NCI-H1105 treated with DMSO at 0.1 percent for 48 hours (cell line): ENCODE results near the gene TMEM184B.

Experiments
- DNase-seq: peaks from one replicate; lab custom pipeline; 2025; lab: John Stamatoyannopoulos, UW

The TMEM184B gene

DNA sequence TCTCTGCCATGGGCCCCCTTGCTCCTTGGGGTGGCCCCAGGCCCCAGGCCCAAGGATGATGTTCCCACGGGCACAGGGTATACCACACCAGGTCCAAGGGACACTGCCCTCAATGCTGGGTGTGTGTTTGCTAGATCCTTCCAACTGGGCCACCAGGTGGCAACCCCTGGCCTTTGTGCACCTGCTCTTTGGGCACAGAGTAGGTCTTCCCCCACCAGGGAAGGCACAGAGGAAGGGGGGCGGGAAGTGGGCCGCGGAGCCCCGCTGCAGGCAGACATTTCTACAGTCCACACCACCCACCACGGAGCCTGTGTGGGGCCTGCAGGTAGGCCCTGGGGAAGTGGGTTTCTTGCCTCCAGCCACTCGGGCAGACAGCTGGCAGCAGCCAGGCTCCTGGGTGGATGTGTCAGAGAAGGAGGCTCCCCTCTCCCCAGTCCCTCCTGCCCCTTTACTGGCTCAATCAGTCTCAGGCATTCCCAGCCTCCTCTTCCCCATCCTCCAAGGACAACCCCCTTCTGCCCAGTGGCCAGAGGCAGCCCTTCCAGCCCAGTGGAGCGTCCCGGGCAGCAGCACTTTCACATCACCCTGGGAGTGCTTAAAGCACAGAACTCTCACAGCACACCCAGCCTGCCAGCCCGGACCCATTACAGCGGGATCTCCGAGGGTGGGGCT, 49.4 kb downstream of the TMEM184B start:
- DNase-seq, result no peak

DNA sequence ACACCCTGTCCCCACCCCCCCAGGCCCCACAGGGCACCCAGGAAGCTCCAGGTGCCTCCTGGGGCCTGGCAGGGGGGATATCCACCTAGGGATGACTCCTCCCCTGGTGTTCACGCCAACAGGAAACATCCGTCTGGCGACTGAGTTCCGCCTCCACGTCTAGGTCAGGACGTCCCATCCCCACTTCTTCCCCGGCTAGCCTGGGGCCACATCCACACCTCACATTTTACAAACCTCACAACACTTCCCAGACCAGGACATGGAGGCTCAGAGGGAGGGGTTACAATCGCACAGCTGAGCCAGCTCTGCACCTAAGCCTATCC, 50.1 kb downstream of the TMEM184B start:
- DNase-seq, result no peak

- DNase-seq, result no peak
These were observed 50.7 kb downstream of the TMEM184B start for GRCh38 chr22:38221908-38222796.

GRCh38 chr22:38221407-38221806, 51.4 kb downstream of the TMEM184B start:
- no peak for DNase-seq

GRCh38 chr22:38220653-38221386, 52.0 kb downstream of the TMEM184B start:
- DNase-seq, result no peak

DNA sequence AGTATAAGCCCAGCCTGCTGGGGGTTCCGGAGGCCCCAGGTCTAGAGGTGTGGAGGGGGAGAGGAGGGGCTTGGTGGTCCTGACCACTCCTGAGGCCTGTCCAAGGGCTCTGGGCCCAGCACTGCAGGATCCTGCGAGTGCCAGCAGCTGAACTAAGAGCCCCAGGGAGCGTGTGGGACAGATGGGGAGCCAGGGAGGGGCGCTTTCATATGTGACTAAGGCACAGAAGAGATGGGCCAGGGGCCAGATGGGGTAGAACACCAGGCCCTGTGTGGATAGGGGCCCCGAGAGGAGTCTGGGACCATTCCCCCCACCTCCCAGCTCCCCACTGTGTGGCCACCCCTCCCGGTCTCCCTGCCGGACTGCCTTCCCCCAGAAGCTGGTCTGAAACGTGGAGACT, 52.6 kb downstream of the TMEM184B start:
- no peak for DNase-seq

GRCh38 chr22:38219632-38220031, 53.2 kb downstream of the TMEM184B start:
- no peak for DNase-seq

DNA sequence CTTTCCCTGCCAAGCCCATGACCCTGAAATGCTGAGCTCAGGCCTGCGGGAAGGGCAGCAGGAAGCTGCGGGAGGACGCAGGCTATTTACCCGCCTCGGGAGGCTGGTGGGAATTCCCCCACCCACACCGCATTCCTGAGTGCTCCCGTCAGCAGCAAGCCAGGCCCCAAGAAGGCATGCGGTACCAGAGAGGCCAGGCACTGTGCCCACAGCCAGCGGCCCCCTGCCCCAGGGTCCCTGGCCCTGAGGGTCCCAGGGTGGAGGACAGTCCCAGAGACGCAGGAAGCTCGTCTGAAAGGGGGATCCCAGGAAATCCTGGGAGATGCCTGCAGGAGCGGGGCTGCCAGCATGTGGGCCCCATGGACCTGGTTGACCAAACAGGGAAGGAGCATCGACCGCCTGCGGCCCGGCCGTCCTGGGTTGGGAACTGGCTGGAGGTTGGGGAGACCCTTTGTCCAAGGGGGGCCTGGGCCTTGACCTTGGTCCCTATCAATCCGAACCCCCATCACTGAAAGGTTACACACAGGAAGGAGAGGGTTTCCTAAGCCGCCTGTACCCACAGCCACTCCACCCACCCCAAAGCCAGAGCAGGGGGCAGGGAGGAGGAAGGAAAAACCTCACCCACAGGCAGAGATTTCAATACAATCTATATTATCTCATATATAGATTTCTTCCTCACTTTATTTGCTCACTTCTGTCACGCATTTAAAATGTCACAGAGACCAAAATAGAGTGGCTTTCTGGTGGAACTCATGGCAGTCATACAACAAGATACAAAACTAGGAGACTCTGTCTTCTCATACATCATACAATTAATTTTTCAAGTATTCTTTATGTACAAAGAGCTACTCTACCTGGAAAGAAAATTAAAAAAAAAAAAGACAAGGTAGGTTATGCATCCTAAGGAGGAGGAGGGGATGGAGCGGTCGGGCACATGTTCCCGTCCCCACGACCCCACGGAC, 53.9 kb downstream of the TMEM184B start:
- no peak for DNase-seq

GRCh38 chr22:38215156-38216038, 57.4 kb downstream of the TMEM184B start:
- no peak for DNase-seq

GRCh38 chr22:38214302-38215056, 58.3 kb downstream of the TMEM184B start:
- DNase-seq, result no peak

- DNase-seq, result no peak
These were observed 58.9 kb downstream of the TMEM184B start for GRCh38 chr22:38213990-38214301.

- DNase-seq, result no peak
These were observed 59.4 kb downstream of the TMEM184B start for GRCh38 chr22:38213319-38213989.

DNA sequence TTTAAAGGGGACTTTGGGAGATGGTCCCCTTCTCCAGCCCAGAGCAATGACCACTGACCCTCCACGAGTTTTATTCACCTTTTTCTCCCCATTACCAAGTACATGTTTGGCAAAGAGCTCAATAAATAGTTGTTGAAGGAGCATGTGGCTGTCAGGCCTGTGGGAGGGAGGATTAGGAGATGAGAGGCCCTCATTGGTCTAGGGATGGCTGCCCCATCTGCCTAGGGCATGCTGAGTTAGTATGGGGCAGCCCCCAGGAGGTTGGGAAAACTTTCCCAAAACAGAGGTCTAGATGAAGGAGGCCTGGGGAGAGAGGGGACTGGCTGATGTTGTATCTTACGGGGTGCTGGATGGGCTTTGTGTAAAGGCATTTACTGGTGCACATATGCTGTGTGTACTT, 60.4 kb downstream of the TMEM184B start:
- DNase-seq, result no peak

GRCh38 chr22:38211556-38211955, 61.3 kb downstream of the TMEM184B start:
- DNase-seq, result no peak

DNA sequence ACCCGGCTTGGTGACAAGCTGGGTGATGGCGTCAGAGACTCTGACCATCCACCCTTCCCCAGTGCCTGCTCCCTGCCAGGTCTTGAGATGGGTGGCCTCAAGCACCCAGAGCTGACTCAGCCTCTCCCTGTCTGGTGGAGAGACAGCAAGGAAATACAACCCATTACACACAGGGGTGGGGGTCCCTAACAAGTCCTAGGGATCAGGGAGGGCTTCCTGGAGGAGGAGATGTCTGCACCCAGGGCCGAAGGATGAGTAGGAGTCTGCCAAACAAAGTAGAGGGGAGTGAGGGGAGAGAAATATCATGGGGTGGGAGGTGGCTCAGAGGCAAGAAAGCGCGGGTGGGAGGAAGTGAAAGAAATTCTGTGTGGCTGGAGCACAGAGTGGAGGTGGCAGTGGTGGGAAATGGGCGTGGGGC, 64.2 kb downstream of the TMEM184B start:
- DNase-seq, result no peak

DNA sequence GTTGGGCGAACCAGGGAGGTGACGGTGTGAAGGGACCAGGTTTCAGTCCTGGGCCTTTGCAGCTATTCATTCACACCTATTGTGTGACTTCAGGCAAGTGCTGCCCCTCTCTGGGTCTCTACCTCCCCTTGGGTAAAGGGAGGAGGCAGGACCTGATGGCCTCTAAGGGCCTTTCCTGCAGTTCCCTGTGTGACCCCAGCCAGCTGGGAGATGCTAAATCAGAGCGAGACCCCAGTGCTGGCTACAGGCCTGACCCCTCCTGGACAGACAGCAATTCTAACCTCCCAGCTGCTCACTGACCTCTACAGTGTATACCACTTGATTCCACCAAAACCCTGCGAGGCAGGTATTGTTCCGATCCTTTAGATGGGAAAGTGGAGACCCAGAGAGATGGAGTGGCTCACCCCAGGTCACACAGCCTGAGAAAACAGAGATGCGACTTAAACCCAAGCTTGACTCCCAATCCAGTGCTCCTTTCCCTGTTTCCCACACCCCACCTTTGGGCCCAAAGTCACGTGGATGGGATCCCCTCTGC, 64.8 kb downstream of the TMEM184B start:
- DNase-seq, result no peak

GRCh38 chr22:38205261-38206128, 67.3 kb downstream of the TMEM184B start:
- no peak for DNase-seq

DNA sequence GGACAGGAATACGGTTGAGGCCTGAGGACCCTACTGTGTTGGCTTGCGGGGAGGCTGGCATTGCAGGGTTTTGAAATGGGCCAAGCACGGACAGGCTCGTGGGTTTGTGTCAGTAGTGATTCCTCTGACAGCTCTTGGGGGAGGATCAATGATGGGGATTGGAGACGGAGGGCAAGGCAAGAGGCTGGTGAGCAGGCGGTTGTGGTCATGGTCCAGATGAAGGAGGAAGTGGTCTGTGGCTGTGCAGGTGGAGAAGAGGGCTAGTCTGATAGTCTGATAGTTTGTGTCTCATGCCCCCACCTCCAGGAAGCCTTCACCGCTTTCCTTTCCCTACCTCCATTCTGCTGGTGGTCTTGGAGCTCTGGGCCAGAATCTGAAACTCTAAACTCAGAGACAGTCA, 68.0 kb downstream of the TMEM184B start:
- no peak for DNase-seq
